PC-3 (cell line): ENCODE measurements around the gene FAM124A.

Experiments
- EZH2 ChIP-seq: fragments of 300-600 bp; sonication (generic); IDR thresholded peaks from one replicate; pipeline ENCODE4 v1.6.1; 2017; ENCODE audit warnings: antibody characterized with exemption, mild to moderate bottlenecking, low read length; ENCODE audit not compliant: unreplicated experiment
- TF ChIP-seq, protein P1 (sequence below): fragments of 300-600 bp; sonication (generic); conservative IDR thresholded peaks from 2 replicates; pipeline ENCODE4 v1.5.1; 2017; ENCODE audit warnings: antibody characterized with exemption, low read depth, mild to moderate bottlenecking, low read length

DNA sequence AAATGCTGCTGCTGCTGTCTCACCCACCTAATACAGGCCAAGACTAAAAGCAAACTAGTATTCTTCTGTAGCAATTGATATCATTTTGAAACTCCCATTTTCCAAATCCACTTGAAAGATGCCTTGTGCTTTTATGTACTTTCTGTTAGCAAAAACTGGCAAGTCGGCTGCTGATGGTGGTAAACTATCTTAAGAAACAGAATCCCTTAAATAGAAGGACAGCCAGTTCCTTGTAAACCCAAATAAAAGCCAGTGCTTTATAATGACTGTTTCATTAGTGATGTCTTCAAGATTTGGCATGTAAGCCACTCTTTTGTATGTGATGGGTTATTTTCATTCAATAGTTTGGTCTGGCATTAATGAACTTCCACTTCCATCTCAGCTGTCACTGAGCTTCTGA, 5.2 kb downstream of the FAM124A start:
- TF ChIP-seq, protein P1, sequence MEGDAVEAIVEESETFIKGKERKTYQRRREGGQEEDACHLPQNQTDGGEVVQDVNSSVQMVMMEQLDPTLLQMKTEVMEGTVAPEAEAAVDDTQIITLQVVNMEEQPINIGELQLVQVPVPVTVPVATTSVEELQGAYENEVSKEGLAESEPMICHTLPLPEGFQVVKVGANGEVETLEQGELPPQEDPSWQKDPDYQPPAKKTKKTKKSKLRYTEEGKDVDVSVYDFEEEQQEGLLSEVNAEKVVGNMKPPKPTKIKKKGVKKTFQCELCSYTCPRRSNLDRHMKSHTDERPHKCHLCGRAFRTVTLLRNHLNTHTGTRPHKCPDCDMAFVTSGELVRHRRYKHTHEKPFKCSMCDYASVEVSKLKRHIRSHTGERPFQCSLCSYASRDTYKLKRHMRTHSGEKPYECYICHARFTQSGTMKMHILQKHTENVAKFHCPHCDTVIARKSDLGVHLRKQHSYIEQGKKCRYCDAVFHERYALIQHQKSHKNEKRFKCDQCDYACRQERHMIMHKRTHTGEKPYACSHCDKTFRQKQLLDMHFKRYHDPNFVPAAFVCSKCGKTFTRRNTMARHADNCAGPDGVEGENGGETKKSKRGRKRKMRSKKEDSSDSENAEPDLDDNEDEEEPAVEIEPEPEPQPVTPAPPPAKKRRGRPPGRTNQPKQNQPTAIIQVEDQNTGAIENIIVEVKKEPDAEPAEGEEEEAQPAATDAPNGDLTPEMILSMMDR, result no peak
- no peak for TF ChIP-seq EZH2
